HEK293T (cell line): Measurements from ENCODE around the gene FRMD5.

Source experiments
- CTCF ChIA-PET: fragments of 350-600 bp; formaldehyde crosslinking; extraction: SDS; loops from one replicate; lab custom pipeline; 2021; ENCODE audit warnings: antibody characterized with exemption, inconsistent platforms; lab: Yijun Ruan, JAX
- POLR2A ChIA-PET: fragments of 350-600 bp; formaldehyde crosslinking; extraction: SDS; loops from one replicate; lab custom pipeline; 2020; ENCODE audit warnings: antibody characterized with exemption, inconsistent platforms; lab: Yijun Ruan, JAX
- DNase-seq: peaks from one replicate; pipeline ENCODE4 v3.0.0; 2012; ENCODE audit warnings: mixed read lengths; ENCODE audit errors: extremely low spot score
- ARNT ChIP-seq: fragments of 450-650 bp; IDR thresholded peaks from 2 replicates; pipeline ENCODE4 v1.6.1; 2017; ENCODE audit warnings: mild to moderate bottlenecking
- BHLHE40 ChIP-seq: fragments of 450-650 bp; IDR thresholded peaks from 2 replicates; pipeline ENCODE4 v1.6.1; 2016; ENCODE audit warnings: mild to moderate bottlenecking, moderate library complexity, borderline replicate concordance
- CTBP1 ChIP-seq: fragments of 450-650 bp; IDR thresholded peaks from 2 replicates; pipeline ENCODE4 v1.6.1; 2016; ENCODE audit warnings: borderline replicate concordance
- ELF4 ChIP-seq: fragments of 450-650 bp; IDR thresholded peaks from 2 replicates; pipeline ENCODE4 v1.6.1; 2017; ENCODE audit warnings: antibody characterized with exemption
- FOXA1 ChIP-seq: fragments of 450-650 bp; IDR thresholded peaks from 2 replicates; pipeline ENCODE4 v1.6.1; 2016; ENCODE audit warnings: mild to moderate bottlenecking
- FOXK2 ChIP-seq: fragments of 450-650 bp; IDR thresholded peaks from 2 replicates; pipeline ENCODE4 v1.6.1; 2016; ENCODE audit warnings: mild to moderate bottlenecking
- FOXM1 ChIP-seq: fragments of 450-650 bp; IDR thresholded peaks from 2 replicates; pipeline ENCODE4 v1.6.1; 2017; ENCODE audit warnings: mild to moderate bottlenecking, borderline replicate concordance
- HDGF ChIP-seq: fragments of 450-650 bp; IDR thresholded peaks from 2 replicates; pipeline ENCODE4 v1.6.1; 2017; ENCODE audit warnings: antibody characterized with exemption, borderline replicate concordance
- L3MBTL2 ChIP-seq: fragments of 450-650 bp; conservative IDR thresholded peaks from 2 replicates; pipeline ENCODE4 v1.6.1; 2016; ENCODE audit warnings: mild to moderate bottlenecking
- LEF1 ChIP-seq: fragments of 450-650 bp; IDR thresholded peaks from 2 replicates; pipeline ENCODE4 v1.6.1; 2017; ENCODE audit warnings: mild to moderate bottlenecking, borderline replicate concordance
- NFRKB ChIP-seq: fragments of 450-650 bp; IDR thresholded peaks from 2 replicates; pipeline ENCODE4 v1.6.1; 2016; ENCODE audit warnings: mild to moderate bottlenecking, moderate library complexity
- PKNOX1 ChIP-seq: fragments of 450-650 bp; IDR thresholded peaks from 2 replicates; pipeline ENCODE4 v1.6.1; 2016
- SP1 ChIP-seq: fragments of 450-650 bp; IDR thresholded peaks from 2 replicates; pipeline ENCODE4 v1.6.1; 2017
- SUZ12 ChIP-seq: fragments of 450-650 bp; IDR thresholded peaks from 2 replicates; pipeline ENCODE4 v1.6.1; 2016; ENCODE audit warnings: mild to moderate bottlenecking
- TARDBP ChIP-seq: fragments of 450-650 bp; IDR thresholded peaks from 2 replicates; pipeline ENCODE4 v1.6.1; 2016
- ZNF384 ChIP-seq: fragments of 450-650 bp; IDR thresholded peaks from 2 replicates; pipeline ENCODE4 v1.6.1; 2016

The FRMD5 gene

GRCh38 chr15:44219073-44219472 lies 24.0 kb upstream of the FRMD5 start:
- no peak for DNase-seq
- CTCF ChIA-PET = interaction anchor here (1.2 to 1.4 kb wide), 2 partner anchors 69 to 159 kb away, joined by 3 to 4 read pairs; no protein-coding TSS in a partner anchor
- TF ChIP-seq CTBP1 = no peak
- no peak for TF ChIP-seq HDGF
- POLR2A ChIA-PET = no interaction called here

GRCh38 chr15:44216958-44217357 lies 21.9 kb upstream of the FRMD5 start:
- DNase-seq = no peak
- CTCF ChIA-PET = interaction anchor here (0.5 kb wide), 1 partner anchor 17 kb away, joined by 3 read pairs; no protein-coding TSS in a partner anchor
- POLR2A ChIA-PET = no interaction called here
- no peak for TF ChIP-seq CTBP1
- TF ChIP-seq SP1 = no peak
- no peak for TF ChIP-seq NFRKB
- no peak for TF ChIP-seq ARNT
- no peak for TF ChIP-seq TARDBP
- TF ChIP-seq FOXM1 = no peak
- TF ChIP-seq L3MBTL2 = no peak

- CTCF ChIA-PET = no interaction called here
- no peak for TF ChIP-seq SP1
- TF ChIP-seq BHLHE40 = no peak
- no peak for TF ChIP-seq HDGF
- TF ChIP-seq ARNT = no peak
- DNase-seq = no peak
- POLR2A ChIA-PET = no interaction called here
Observed at GRCh38 chr15:44215594-44215993, 20.5 kb upstream of the FRMD5 start.

- no peak for TF ChIP-seq FOXA1
- ChIA-PET CTCF (no interaction called here), POLR2A (no interaction called here)
- no peak for DNase-seq
Observed at GRCh38 chr15:44208956-44209355, 13.9 kb upstream of the FRMD5 start.

- ChIA-PET POLR2A (interaction anchor here (0.8 kb wide), 1 partner anchor 329 kb away, joined by 3 read pairs; the partner anchor contains the start of gene EIF3J), CTCF (no interaction called here)
- DNase-seq = no peak
- TF ChIP-seq FOXA1 = no peak
- no peak for TF ChIP-seq LEF1
Observed at GRCh38 chr15:44207643-44208042, 12.6 kb upstream of the FRMD5 start.

GRCh38 chr15:44199393-44199792 lies 4.3 kb upstream of the FRMD5 start:
- ChIA-PET CTCF (no interaction called here), POLR2A (no interaction called here)
- no peak for DNase-seq
- TF ChIP-seq FOXK2 = no peak
- TF ChIP-seq HDGF = no peak
- TF ChIP-seq ELF4 = no peak
- TF ChIP-seq FOXA1 = no peak
- no peak for TF ChIP-seq SUZ12
- no peak for TF ChIP-seq CTBP1
- no peak for TF ChIP-seq PKNOX1
- no peak for TF ChIP-seq BHLHE40
- TF ChIP-seq ARNT = no peak
- no peak for TF ChIP-seq LEF1
- TF ChIP-seq FOXM1 = no peak
- TF ChIP-seq TARDBP = no peak
- no peak for TF ChIP-seq NFRKB
- TF ChIP-seq ZNF384 = no peak
- no peak for TF ChIP-seq L3MBTL2
- TF ChIP-seq SP1 = no peak

- peak; percentile 27 for DNase-seq
- no peak for TF ChIP-seq FOXA1
- no peak for TF ChIP-seq CTBP1
- TF ChIP-seq BHLHE40 = no peak
- TF ChIP-seq SUZ12 = no peak
- no peak for TF ChIP-seq TARDBP
- no peak for TF ChIP-seq HDGF
- no peak for TF ChIP-seq L3MBTL2
- TF ChIP-seq LEF1 = no peak
- ChIA-PET CTCF (interaction anchor here (1.0 kb wide), 1 partner anchor 128 kb away, joined by 3 read pairs; no protein-coding TSS in a partner anchor), POLR2A (interaction anchor here (1.0 to 1.4 kb wide), 5 partner anchors 9 to 95 kb away, joined by 3 to 6 read pairs (median 3); no protein-coding TSS in a partner anchor)
Observed at GRCh38 chr15:44194323-44195150, 534 bp downstream of the FRMD5 start.

- ChIA-PET CTCF (interaction anchor here (1.0 kb wide), 1 partner anchor 128 kb away, joined by 3 read pairs; no protein-coding TSS in a partner anchor), POLR2A (interaction anchor here (1.0 to 1.4 kb wide), 5 partner anchors 9 to 96 kb away, joined by 3 to 6 read pairs (median 3); no protein-coding TSS in a partner anchor)
- DNase-seq = peak; percentile 12
- TF ChIP-seq FOXM1 (no peak), LEF1 (no peak), BHLHE40 (no peak), SP1 (no peak), FOXA1 (no peak), SUZ12 (no peak), ZNF384 (no peak), ELF4 (no peak), ARNT (no peak), FOXK2 (no peak), TARDBP (no peak), PKNOX1 (no peak), NFRKB (no peak), L3MBTL2 (no peak), HDGF (no peak), CTBP1 (no peak)
Observed at GRCh38 chr15:44193651-44194322, 1.3 kb downstream of the FRMD5 start.
